ENCODE data around the gene SLC26A8. TPM values are rescaled to one million over a fixed set of nuclear protein-coding genes. Genes with fewer than 3 reads are reported as not detected.

SLC26A8 gene
- total RNA-seq, 1 experiment from 2014 or later, result not detected

DNA sequence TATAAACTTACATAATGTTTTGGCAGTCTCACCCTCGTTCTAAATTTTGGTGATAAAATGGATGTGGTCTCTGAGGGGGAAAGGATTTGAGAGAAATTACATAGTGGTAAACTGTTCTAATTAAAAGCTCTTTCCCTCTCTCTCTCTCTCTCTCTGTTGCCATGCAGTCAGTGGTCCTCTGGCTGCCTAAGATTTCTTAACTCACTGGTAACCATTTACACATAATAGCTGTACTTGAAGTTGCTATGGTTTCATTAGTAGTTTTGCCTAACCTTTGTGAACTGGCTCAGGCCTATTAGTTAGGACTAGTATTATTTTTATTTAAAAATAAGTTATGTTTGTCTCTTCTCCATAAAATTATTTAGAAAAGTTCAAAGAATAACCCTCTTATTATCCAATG lies 45.1 kb upstream of the SLC26A8 start:
- ChIA-PET CTCF (no interaction called here), POLR2A (ENCODE audit: unreplicated experiment) (interaction anchor here (0.6 kb wide), 1 partner anchor 17 kb away, joined by 6 read pairs; no protein-coding TSS in a partner anchor)
- H3K4me3 ChIP-seq, result no peak overlapping the region
- peaks cover 8% of the 10 kb centered on the region for H3K4me1 ChIP-seq (replicated peaks; ENCODE audit: insufficient read depth)
- H3K27ac ChIP-seq, result no peak overlapping the region
- intact Hi-C loops (cut with micrococcal nuclease; ENCODE audit: unreplicated experiment), result no loop called here
- H3K27me3 ChIP-seq (ENCODE audit: insufficient read depth, low read depth), result no peaks in the 10 kb centered on the region
- H3K9me2 ChIP-seq (ENCODE audit: insufficient read depth), result no peaks in the 10 kb centered on the region
- BruUV-seq (replicated peaks), result no TSS peak
- H3K36me3 ChIP-seq (ENCODE audit: low read depth), result no peaks in the 10 kb centered on the region
- no peaks in the 10 kb centered on the region for H3K9me3 ChIP-seq (ENCODE audit: insufficient read depth, low read depth)
- peaks cover 80% of the 10 kb centered on the region for H3K79me2 ChIP-seq (ENCODE audit: low read depth)
- no peak for DNase-seq
- no peak overlapping the region for H2AFZ ChIP-seq
- H3K4me2 ChIP-seq, result no peak overlapping the region
- H4K20me1 ChIP-seq (ENCODE audit: insufficient read depth), result peaks cover 22% of the 10 kb centered on the region; the same call in 1 of the 2 replicates
- H3F3A ChIP-seq (ENCODE audit: insufficient read depth, low read depth), result peaks cover 5% of the 10 kb centered on the region; the same call in 1 of the 2 replicates
- TF ChIP-seq EZH2 (IDR thresholded peaks at IDR 0.05; ENCODE audit: low read depth), result no peak
- TF ChIP-seq, protein P1, sequence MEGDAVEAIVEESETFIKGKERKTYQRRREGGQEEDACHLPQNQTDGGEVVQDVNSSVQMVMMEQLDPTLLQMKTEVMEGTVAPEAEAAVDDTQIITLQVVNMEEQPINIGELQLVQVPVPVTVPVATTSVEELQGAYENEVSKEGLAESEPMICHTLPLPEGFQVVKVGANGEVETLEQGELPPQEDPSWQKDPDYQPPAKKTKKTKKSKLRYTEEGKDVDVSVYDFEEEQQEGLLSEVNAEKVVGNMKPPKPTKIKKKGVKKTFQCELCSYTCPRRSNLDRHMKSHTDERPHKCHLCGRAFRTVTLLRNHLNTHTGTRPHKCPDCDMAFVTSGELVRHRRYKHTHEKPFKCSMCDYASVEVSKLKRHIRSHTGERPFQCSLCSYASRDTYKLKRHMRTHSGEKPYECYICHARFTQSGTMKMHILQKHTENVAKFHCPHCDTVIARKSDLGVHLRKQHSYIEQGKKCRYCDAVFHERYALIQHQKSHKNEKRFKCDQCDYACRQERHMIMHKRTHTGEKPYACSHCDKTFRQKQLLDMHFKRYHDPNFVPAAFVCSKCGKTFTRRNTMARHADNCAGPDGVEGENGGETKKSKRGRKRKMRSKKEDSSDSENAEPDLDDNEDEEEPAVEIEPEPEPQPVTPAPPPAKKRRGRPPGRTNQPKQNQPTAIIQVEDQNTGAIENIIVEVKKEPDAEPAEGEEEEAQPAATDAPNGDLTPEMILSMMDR (conservative IDR thresholded peaks at IDR 0.05), result no peak

DNA sequence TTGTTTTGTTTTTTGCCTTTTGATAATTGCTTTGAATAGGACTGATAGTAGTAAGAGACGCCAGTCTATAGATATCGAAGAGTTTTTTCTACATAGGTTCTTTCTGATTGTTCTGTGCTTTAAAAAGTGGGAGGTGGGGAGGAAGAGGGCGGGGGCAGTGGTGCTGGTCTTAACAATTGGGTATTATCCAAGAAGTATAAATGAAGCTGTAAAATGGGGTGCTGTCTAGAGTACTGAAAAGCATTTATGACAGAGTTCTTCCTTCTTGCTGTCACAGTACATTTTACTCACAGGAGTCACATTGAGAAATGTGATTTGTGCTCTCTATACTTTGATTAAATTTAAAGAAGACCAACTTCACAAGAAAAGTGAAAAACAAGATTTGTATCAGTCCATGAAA lies 44.1 kb upstream of the SLC26A8 start:
- Histone ChIP-seq H3K4me3 (no peak overlapping the region), H3K27ac (no peak overlapping the region), H3F3A (ENCODE audit: insufficient read depth, low read depth) (peaks cover 11% of the 10 kb centered on the region; the same call in 1 of the 2 replicates), H3K27me3 (ENCODE audit: insufficient read depth, low read depth) (no peaks in the 10 kb centered on the region), H3K36me3 (ENCODE audit: low read depth) (no peaks in the 10 kb centered on the region), H2AFZ (no peak overlapping the region), H3K4me2 (no peak overlapping the region), H3K79me2 (ENCODE audit: low read depth) (peaks cover 89% of the 10 kb centered on the region), H3K9me3 (ENCODE audit: insufficient read depth, low read depth) (no peaks in the 10 kb centered on the region), H3K9me2 (ENCODE audit: insufficient read depth) (no peaks in the 10 kb centered on the region), H4K20me1 (ENCODE audit: insufficient read depth) (peaks cover 26% of the 10 kb centered on the region), H3K4me1 (replicated peaks; ENCODE audit: insufficient read depth) (peaks cover 16% of the 10 kb centered on the region)
- TF ChIP-seq, protein P1 (conservative IDR thresholded peaks at IDR 0.05), result no peak
- no peak for TF ChIP-seq EZH2 (IDR thresholded peaks at IDR 0.05; ENCODE audit: low read depth)
- DNase-seq, result no peak
- no TSS peak for BruUV-seq (replicated peaks)
- ChIA-PET POLR2A (ENCODE audit: unreplicated experiment) (interaction anchor here (0.7 kb wide), 1 partner anchor 234 kb away, joined by 4 read pairs; no protein-coding TSS in a partner anchor), CTCF (no interaction called here)
- intact Hi-C loops (cut with micrococcal nuclease; ENCODE audit: unreplicated experiment), result no loop called here

- ChIA-PET CTCF (no interaction called here), POLR2A (ENCODE audit: unreplicated experiment) (no interaction called here)
- Histone ChIP-seq H3K4me3 (no peak overlapping the region), H3F3A (ENCODE audit: insufficient read depth, low read depth) (peaks cover 11% of the 10 kb centered on the region; the same call in 1 of the 2 replicates), H3K9me2 (ENCODE audit: insufficient read depth) (no peaks in the 10 kb centered on the region), H3K27ac (no peak overlapping the region), H3K4me2 (no peak overlapping the region), H3K27me3 (ENCODE audit: insufficient read depth, low read depth) (no peaks in the 10 kb centered on the region), H3K9me3 (ENCODE audit: insufficient read depth, low read depth) (no peaks in the 10 kb centered on the region), H2AFZ (no peak overlapping the region), H3K36me3 (ENCODE audit: low read depth) (no peaks in the 10 kb centered on the region), H4K20me1 (ENCODE audit: insufficient read depth) (peaks cover 30% of the 10 kb centered on the region), H3K79me2 (ENCODE audit: low read depth) (peaks cover 95% of the 10 kb centered on the region), H3K4me1 (replicated peaks; ENCODE audit: insufficient read depth) (peaks cover 22% of the 10 kb centered on the region)
- TF ChIP-seq, protein P1 (conservative IDR thresholded peaks at IDR 0.05), result no peak
- TF ChIP-seq EZH2 (IDR thresholded peaks at IDR 0.05; ENCODE audit: low read depth), result no peak
- intact Hi-C loops (cut with micrococcal nuclease; ENCODE audit: unreplicated experiment), result no loop called here
- no peak for DNase-seq
- BruUV-seq (replicated peaks), result no TSS peak
Observed at GRCh38 chr6:36068012-36068392, 43.6 kb upstream of the SLC26A8 start.
